ENCODE results near the gene FHL1.

Gene FHL1

DNA sequence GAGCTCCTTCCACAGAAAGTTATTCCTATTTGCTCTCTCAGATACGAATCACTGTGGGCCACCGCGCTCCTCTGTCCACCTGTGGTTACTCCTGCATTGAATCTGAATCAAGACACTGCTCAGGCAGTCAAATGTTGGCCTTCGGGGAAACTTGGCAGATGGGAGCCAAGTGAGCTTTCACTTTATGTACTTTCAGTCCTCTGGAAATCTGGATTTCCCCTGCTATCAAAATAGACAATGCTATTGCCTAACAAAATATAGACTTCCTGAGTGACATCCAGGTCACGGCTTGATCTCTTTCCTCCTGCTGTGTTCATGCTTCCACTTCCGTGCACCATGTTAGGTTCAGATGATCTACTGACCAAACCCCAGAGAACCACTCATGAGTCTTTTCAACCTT is 43.8 kb downstream of the FHL1 start:
- DNase-seq (ENCODE audit: low spot score in 2 of 2) (no peak), ATAC-seq (no peak)
- Mint-ChIP-seq H3K9me3 (no peaks in the 10 kb centered on the region), H3K4me1 (peaks cover 26% of the 10 kb centered on the region), H3K36me3 (no peaks in the 10 kb centered on the region), H3K4me3 (no peak overlapping the region), H3K27ac (no peak overlapping the region)

DNA sequence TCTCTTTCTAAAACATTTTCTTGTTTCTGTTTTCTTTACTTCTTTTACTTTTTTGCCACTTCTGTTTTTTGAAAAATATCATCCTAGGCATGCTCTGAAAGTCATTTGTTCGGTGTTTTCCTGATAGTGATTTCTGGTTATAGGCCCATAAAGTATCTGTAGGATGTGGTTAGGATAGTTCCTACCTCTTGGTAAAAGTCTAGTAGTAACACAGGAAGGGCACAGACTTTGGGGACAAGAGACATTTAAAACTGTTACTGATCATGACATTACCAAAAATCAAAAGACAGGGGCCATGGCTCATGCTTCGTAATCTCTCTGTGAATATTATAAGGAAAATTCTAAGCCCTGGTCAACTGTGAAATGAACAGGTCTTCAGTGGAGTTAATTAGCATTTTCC is 44.8 kb downstream of the FHL1 start:
- Mint-ChIP-seq H3K9me3 (no peaks in the 10 kb centered on the region), H3K27ac (peak overlapping the region; percentile 64), H3K4me1 (peaks cover 26% of the 10 kb centered on the region), H3K4me3 (no peak overlapping the region), H3K36me3 (no peaks in the 10 kb centered on the region)
- DNase-seq (ENCODE audit: low spot score in 2 of 2) (no peak), ATAC-seq (no peak)

DNA sequence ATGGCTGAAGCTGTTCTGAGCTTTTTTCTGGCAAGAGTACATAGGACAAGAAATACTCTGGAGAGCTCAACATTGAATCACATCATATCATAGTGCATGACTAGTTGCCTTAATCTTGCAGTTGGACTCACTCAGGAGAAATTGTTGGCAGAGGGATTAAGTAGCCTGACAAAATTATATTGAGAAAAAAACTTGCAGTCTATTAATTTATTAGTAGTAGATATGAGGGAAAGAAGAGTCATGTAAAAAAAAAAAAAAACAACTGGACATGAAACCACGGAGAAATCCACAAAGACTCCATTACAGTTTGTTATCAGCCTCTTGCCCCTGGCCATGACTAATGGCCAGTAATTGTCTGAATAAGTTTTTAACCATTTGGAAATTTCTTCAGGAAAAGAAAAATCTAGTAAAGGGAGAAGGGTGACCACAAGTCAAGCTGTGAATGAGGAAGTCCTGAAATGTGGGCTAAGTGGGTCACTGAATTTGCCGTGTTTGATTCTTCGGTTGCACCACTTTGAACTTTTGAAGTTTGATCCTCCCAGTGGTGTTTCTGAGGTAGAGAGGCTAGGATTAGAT is 45.6 kb downstream of the FHL1 start:
- Mint-ChIP-seq H3K36me3 (no peaks in the 10 kb centered on the region), H3K4me3 (peak overlapping the region; percentile 36), H3K4me1 (peaks cover 26% of the 10 kb centered on the region), H3K9me3 (no peaks in the 10 kb centered on the region), H3K27ac (peak overlapping the region; percentile 64)
- DNase-seq (ENCODE audit: low spot score in 2 of 2) (no peak), ATAC-seq (no peak)

GRCh38 chrX:136193771-136194170 is 46.4 kb downstream of the FHL1 start:
- Mint-ChIP-seq H3K27ac (peak overlapping the region; percentile 46), H3K36me3 (no peaks in the 10 kb centered on the region)

GRCh38 chrX:136194536-136194935 is 47.2 kb downstream of the FHL1 start:
- H3K9me3 Mint-ChIP-seq, result no peaks in the 10 kb centered on the region
- no peaks in the 10 kb centered on the region for H3K36me3 Mint-ChIP-seq

More at GRCh38 chrX:136193771-136194170, 46.4 kb downstream of the FHL1 start:
- no peak for DNase-seq (ENCODE audit: low spot score in 2 of 2)
- peaks cover 26% of the 10 kb centered on the region for H3K4me1 Mint-ChIP-seq
- no peaks in the 10 kb centered on the region for H3K9me3 Mint-ChIP-seq
- peak overlapping the region; percentile 36 for H3K4me3 Mint-ChIP-seq
- ATAC-seq, result no peak

DNA sequence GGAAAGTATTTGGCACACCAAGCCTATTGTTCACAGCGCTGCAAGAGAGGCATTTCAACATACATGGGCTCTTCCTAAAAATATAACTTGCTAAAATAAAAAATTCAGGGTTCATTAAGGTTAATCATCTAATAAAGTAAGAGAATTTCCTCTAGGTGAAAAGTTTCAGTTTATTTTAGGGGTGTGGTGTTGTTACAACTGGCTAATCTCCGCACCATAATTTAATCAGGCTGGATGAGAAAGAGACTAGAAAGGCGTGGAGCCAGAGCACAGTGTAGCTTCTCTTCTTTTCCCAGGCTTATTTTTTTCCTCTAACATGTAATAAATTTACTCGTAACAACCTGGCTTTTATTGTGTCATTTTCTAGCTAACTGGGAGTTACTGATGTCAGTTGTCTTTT is 47.9 kb downstream of the FHL1 start:
- Mint-ChIP-seq H3K4me3 (no peak overlapping the region), H3K27ac (no peak overlapping the region), H3K4me1 (peaks cover 26% of the 10 kb centered on the region), H3K9me3 (no peaks in the 10 kb centered on the region), H3K36me3 (no peaks in the 10 kb centered on the region)
- DNase-seq (ENCODE audit: low spot score in 2 of 2) (no peak), ATAC-seq (no peak)

More at GRCh38 chrX:136194536-136194935, 47.2 kb downstream of the FHL1 start:
- Mint-ChIP-seq H3K4me3 (no peak overlapping the region), H3K27ac (no peak overlapping the region), H3K4me1 (peaks cover 26% of the 10 kb centered on the region)
- ATAC-seq (no peak), DNase-seq (ENCODE audit: low spot score in 2 of 2) (no peak)

DNA sequence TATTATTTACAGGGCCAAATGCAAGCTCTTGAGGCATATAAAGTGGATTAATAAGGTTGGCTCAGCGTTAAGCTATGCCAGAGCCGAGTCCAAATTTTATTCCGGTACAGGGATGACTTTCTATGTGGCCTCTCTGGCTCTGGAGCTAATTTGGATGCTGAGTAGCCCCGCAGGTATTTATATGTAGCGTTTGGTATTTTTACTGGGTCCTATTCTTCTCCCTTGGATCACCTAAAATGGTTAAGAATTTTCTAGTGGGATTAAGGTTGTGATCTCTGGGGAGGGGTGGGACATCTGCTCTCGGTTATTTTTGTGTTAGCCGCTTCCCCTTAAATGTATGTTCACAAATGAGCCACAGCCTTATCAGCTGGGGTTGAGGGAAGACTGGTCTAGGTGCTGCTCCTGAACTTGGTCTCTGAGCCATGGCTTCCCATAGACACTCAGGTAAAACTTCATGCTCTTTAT is 49.4 kb downstream of the FHL1 start:
- Mint-ChIP-seq H3K36me3 (no peaks in the 10 kb centered on the region), H3K4me1 (peaks cover 25% of the 10 kb centered on the region), H3K27ac (no peak overlapping the region), H3K4me3 (no peak overlapping the region), H3K9me3 (no peaks in the 10 kb centered on the region)
- DNase-seq (ENCODE audit: low spot score in 2 of 2) (no peak), ATAC-seq (no peak)

DNA sequence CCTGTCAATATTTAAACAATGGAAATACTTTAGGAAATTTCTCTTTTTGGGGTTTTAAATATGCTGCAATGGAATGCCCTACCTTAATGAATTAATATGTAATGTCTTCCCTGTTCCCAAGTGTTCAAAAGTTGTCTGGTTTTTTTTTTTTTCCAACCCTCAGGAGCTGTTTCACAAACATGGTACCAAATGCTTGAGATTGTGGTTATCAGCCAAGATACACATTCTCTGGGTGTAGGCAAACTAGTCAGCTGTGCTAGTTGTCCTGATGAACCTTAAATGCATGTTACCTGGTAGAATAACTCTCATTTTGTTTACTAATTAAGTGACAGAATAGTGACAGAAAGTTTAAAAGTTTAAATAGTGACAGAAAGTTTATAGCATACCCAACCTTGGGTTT is 50.7 kb downstream of the FHL1 start:
- Mint-ChIP-seq H3K4me3 (no peak overlapping the region), H3K4me1 (peaks cover 12% of the 10 kb centered on the region), H3K9me3 (no peaks in the 10 kb centered on the region), H3K36me3 (no peaks in the 10 kb centered on the region), H3K27ac (no peak overlapping the region)
- DNase-seq (ENCODE audit: low spot score in 2 of 2), result no peak
- no peak for ATAC-seq

GRCh38 chrX:136198678-136199243 is 51.4 kb downstream of the FHL1 start:
- H3K4me3 Mint-ChIP-seq, result no peak overlapping the region
- no peak for ATAC-seq
- H3K9me3 Mint-ChIP-seq, result no peaks in the 10 kb centered on the region
- no peaks in the 10 kb centered on the region for H3K36me3 Mint-ChIP-seq
- no peak overlapping the region for H3K27ac Mint-ChIP-seq
- peaks cover 4% of the 10 kb centered on the region for H3K4me1 Mint-ChIP-seq
- DNase-seq (ENCODE audit: low spot score in 2 of 2), result no peak

DNA sequence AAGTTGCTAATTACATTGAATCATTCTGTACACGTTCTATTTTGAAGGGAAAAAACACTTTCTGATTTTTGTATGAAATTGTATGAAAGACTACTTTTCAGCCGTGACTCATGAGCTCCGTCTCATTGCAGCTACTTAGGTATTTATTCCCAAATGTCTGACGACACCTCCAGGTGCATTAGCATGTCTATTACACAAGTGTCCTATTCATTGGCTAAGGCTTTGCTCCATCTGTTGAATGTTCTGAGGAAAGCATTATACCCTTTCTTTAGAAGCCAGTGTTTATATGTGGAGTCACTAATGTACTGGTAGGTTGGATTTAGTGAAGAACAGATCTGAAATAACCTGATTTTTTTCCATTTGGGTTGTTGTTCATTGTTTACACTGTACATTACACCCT is 52.0 kb downstream of the FHL1 start:
- H3K4me1 Mint-ChIP-seq, result peaks cover 6% of the 10 kb centered on the region
- ATAC-seq (no peak), DNase-seq (ENCODE audit: low spot score in 2 of 2) (no peak)
- H3K9me3 Mint-ChIP-seq, result no peaks in the 10 kb centered on the region
- no peak overlapping the region for H3K27ac Mint-ChIP-seq
- H3K36me3 Mint-ChIP-seq, result no peaks in the 10 kb centered on the region
- no peak overlapping the region for H3K4me3 Mint-ChIP-seq

GRCh38 chrX:136200466-136200865 is 53.1 kb downstream of the FHL1 start:
- peak; percentile 47 for ATAC-seq
- Mint-ChIP-seq H3K4me3 (no peak overlapping the region), H3K27ac (no peak overlapping the region), H3K4me1 (peaks cover 13% of the 10 kb centered on the region), H3K9me3 (no peaks in the 10 kb centered on the region), H3K36me3 (no peaks in the 10 kb centered on the region)
- DNase-seq (ENCODE audit: low spot score in 2 of 2), result no peak

DNA sequence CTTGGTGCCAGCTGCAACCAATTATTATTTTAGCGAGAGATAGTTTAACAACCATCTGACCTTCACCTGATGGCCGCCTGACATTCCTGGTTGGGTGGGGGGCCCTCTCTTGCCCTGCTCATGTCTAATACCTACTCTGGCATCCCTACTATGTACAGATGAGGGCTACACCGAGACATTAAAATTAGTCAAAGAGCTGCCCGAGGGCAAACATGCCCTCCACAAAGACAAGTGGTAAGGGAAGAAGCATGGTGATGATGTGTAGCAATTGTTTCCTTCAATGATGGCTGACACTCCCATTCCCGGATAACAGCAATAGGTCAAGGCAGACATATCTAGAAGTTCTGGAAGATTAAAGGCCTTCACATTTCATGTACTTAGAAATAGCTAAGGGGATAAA is 54.3 kb downstream of the FHL1 start:
- H3K36me3 Mint-ChIP-seq, result no peaks in the 10 kb centered on the region
- H3K4me3 Mint-ChIP-seq, result no peak overlapping the region
- ATAC-seq (no peak), DNase-seq (ENCODE audit: low spot score in 2 of 2) (no peak)
- peaks cover 13% of the 10 kb centered on the region for H3K4me1 Mint-ChIP-seq
- H3K9me3 Mint-ChIP-seq, result no peaks in the 10 kb centered on the region
- H3K27ac Mint-ChIP-seq, result no peak overlapping the region

- Mint-ChIP-seq H3K27ac (no peak overlapping the region), H3K36me3 (no peaks in the 10 kb centered on the region), H3K9me3 (no peaks in the 10 kb centered on the region), H3K4me1 (peaks cover 13% of the 10 kb centered on the region), H3K4me3 (no peak overlapping the region)
- ATAC-seq, result no peak
- DNase-seq (ENCODE audit: low spot score in 2 of 2), result no peak
These were observed 55.6 kb downstream of the FHL1 start for GRCh38 chrX:136202889-136203288.

DNA sequence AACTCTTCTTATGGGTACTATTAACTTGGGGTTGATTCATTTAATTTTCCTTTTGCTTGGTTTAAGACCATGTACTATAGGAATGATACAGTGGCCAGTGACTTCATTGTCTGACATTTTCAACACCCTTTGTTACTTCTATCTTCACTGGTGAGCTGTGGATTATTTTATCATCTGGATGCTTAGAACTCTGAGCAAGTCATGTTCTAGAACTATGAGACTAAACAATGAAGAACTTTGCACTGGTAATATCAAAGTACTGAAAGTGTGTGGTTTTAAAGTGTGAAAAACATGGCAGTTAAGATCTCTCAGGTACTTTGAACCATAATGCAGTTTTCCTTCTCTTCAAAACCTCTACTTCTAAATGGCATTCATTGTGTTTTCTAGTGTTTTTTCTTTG is 56.1 kb downstream of the FHL1 start:
- Mint-ChIP-seq H3K4me1 (peaks cover 13% of the 10 kb centered on the region), H3K4me3 (no peak overlapping the region), H3K36me3 (no peaks in the 10 kb centered on the region), H3K27ac (no peak overlapping the region), H3K9me3 (no peaks in the 10 kb centered on the region)
- no peak for DNase-seq (ENCODE audit: low spot score in 2 of 2)
- peak; percentile 78 for ATAC-seq

DNA sequence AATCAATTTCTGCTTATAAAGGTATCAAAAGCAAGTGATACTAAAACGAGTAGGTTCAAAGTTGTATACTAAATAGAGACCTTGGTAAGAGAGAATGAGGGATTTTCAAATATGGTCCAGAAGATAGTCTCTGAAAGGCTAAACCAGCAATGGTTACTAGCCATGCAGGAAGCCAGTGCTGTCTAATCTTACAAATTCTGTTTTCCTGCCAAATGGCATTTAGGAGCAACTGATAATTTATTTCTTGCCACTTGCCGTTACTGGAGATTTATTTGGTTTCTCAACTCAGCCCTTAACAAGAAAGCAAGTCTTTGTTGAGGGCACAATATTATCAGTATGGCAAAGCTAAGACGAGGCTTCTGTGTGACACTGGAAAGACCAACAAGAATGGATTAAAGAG is 56.6 kb downstream of the FHL1 start:
- H3K4me3 Mint-ChIP-seq, result no peak overlapping the region

GRCh38 chrX:136204571-136204970 is 57.2 kb downstream of the FHL1 start:
- peak; percentile 64 for ATAC-seq
- DNase-seq (ENCODE audit: low spot score in 2 of 2), result no peak

More for the DNA sequence above, 56.6 kb downstream of the FHL1 start:
- peak overlapping the region; percentile 54 for H3K27ac Mint-ChIP-seq
- H3K9me3 Mint-ChIP-seq, result no peaks in the 10 kb centered on the region
- H3K36me3 Mint-ChIP-seq, result no peaks in the 10 kb centered on the region
- no peak for ATAC-seq
- no peak for DNase-seq (ENCODE audit: low spot score in 2 of 2)
- H3K4me1 Mint-ChIP-seq, result peaks cover 13% of the 10 kb centered on the region

More at GRCh38 chrX:136204571-136204970, 57.2 kb downstream of the FHL1 start:
- peaks cover 13% of the 10 kb centered on the region for H3K4me1 Mint-ChIP-seq
- H3K9me3 Mint-ChIP-seq, result no peaks in the 10 kb centered on the region
- no peak overlapping the region for H3K4me3 Mint-ChIP-seq
- peaks cover 4% of the 10 kb centered on the region for H3K36me3 Mint-ChIP-seq
- peak overlapping the region; percentile 54 for H3K27ac Mint-ChIP-seq
